GM18502 (cell line): ENCODE results near the gene MYO3B.
"Not testable (repeated sequence)": the region's sequence is repeated elsewhere in the genome, so short reads cannot be mapped to it uniquely, and the experiment has no call there.

Experiments
- ATAC-seq: cut with Tn5 transposase; IDR thresholded peaks from one replicate; pipeline ENCODE4 v1.9.1; 2021; ENCODE audit warnings: mild to moderate bottlenecking; ENCODE audit not compliant: unreplicated experiment, poor library complexity

The MYO3B gene

GRCh38 chr2:170206805-170207407 is 29.0 kb downstream of the MYO3B start:
- ATAC-seq: no peak

GRCh38 chr2:170207901-170208300 is 30.0 kb downstream of the MYO3B start:
- no peak for ATAC-seq

DNA sequence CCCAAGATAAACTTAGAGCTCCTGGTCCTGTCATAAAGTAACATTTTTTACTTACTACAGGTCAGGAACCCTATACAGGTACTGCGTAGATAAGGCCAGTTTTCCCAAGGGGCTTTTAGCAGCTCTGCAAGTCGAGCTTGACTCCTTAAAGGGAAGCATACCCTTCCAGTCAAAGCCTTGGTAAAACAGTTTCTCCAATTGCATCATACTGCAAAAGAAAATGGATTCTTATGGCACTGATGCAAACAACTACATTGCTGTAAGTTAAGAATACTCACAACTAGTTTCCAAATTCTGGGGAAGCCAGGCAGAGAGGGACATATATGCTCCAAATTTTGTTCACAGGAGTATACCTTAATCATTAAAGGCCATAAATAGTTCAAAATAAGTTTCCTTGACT is 31.0 kb downstream of the MYO3B start:
- ATAC-seq: no peak

- ATAC-seq: peak; percentile 65
Observed at GRCh38 chr2:170212625-170213280, 34.8 kb downstream of the MYO3B start.

GRCh38 chr2:170213281-170213625 is 35.3 kb downstream of the MYO3B start:
- not testable (repeated sequence) for ATAC-seq

GRCh38 chr2:170213651-170214050 is 35.7 kb downstream of the MYO3B start:
- no peak for ATAC-seq

- ATAC-seq: no peak
Observed at GRCh38 chr2:170214309-170214948, 36.5 kb downstream of the MYO3B start.

DNA sequence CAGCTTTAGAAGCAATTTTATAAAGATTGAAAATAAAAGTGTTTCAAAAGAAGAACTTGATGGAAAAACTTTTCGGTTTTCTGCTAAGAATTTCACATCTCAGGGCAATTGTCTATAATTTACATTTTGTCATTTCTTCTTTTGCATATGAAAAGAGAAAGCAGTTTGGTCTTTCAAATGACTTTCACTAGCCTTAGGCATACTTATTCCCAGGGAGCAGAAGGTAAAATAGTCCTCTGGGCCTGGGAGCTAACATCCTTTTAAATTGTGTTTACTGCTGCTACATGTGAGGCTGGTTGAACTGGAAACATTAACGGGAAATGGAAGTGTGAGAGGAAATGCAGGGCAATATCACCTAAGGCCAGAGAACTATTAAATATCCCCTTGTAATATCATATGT is 37.1 kb downstream of the MYO3B start:
- ATAC-seq: no peak

DNA sequence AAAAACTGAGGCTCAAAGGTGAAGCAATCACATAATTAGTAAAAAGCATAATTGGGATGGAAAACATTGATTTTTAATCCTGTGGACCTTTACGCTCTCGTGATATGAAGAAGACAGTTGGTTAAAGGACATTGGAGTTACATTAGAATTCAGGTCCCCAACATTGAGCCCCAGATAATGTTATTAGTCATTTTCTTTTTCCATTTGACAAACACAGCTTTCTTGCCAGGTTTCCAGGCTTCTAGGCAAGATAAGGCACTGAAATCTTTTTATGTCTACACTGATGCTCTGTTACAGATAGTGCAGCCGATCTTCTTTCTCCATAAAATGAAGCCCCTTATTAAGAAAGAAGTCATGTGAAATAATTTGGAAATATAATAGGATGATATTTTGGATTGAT is 38.5 kb downstream of the MYO3B start:
- ATAC-seq: no peak

GRCh38 chr2:170216981-170217380 is 39.0 kb downstream of the MYO3B start:
- ATAC-seq: no peak

GRCh38 chr2:170217778-170218251 is 39.9 kb downstream of the MYO3B start:
- ATAC-seq: no peak

DNA sequence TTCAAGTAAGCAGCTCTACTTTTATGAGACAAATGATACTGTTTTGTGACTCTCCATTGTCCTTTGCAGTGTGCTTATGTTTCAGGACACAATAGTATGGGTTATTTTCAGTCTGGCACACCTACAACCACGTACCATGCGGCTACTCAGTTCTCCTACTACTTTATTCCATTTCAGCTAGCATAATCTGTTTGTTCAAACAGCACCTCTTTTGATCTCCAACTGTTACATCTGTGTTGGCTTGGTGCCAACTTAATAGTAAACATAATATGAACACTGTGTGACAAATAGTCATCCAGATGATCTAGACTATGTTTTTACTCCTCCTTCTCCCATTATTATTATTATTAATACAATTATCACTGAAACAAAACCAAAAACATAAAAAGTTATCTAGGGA is 40.5 kb downstream of the MYO3B start:
- ATAC-seq: no peak

- no peak for ATAC-seq
Observed at GRCh38 chr2:170218931-170219330, 41.0 kb downstream of the MYO3B start.

DNA sequence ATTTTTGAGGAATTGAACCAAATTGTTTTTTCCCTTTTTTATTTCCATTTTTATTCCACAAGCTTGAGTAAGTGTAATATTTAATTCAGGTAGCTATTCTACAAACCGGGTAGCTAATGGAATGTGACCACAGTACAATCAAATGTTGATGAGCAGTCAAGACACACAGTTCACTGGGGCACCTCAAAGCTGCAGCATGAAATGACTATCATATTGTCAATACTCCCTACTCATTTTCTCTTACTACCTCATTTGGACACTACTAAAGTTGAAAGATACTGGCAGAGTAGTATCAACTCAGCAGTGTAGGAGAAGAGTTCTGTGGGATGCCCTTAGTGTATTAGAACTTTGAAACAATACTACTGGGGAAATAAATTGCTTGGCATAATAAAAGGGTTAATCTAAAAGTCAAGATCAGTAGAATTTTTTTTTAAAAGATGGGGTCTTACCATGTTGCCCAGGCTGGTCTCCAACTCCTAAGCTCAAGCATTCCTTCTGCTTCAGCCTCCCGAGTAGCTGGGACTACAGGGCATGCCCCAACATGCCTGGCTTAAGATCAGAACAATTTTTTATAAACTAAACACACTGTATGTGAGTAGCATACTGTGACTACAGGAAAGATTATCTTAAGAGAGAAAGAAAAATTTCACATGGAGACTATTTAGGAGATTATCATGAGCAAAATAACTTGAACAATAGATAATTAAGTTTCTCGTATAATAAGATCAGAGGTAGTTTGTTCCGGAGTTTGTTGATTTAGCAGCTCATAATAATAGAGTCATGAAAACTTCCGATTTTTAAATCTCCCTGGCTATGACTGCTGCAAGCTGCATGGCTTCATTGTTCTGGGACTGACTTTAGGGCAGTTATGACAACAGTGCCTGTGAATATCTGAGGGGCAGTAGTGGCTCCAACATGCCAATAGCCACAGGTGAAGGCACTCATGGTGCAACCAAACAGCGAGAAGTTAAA is 43.7 kb downstream of the MYO3B start:
- no peak for ATAC-seq

GRCh38 chr2:170222298-170222697 is 44.4 kb downstream of the MYO3B start:
- no peak for ATAC-seq

- ATAC-seq: no peak
Observed at GRCh38 chr2:170222842-170223241, 44.9 kb downstream of the MYO3B start.

GRCh38 chr2:170224692-170225294 is 46.8 kb downstream of the MYO3B start:
- ATAC-seq: no peak

- ATAC-seq: no peak
Observed at GRCh38 chr2:170226216-170226615, 48.3 kb downstream of the MYO3B start.

- no peak for ATAC-seq
Observed at GRCh38 chr2:170227507-170227947, 49.6 kb downstream of the MYO3B start.

- ATAC-seq: no peak
Observed at GRCh38 chr2:170227951-170228350, 50.0 kb downstream of the MYO3B start.
